Dermis microvascular lymphatic vessel endothelial cell (primary cell): Measurements from ENCODE around the gene LACRT. TPM values are rescaled to one million over a fixed set of nuclear protein-coding genes. Genes with fewer than 3 reads are reported as not detected.
A peak's percentile ranks its signal among the peaks of the same experiment; 100 is the strongest.

Experiments
- DNase-seq, 2 donors: peaks; one replicate each; pipeline versions ENCODE4 v3.0.0 to v3.0.0-alpha.2; 2010; ENCODE audit warnings: low read depth in 2 of 2
- total RNA-seq: library from RNA; depleted of rRNA; stranded (reverse); fragments of >200 nt; gene quantifications from 2 replicates; pipeline ENCODE4 v1.2.1, GENCODE V29; 2014

Gene LACRT
- total RNA-seq, 1 donor from 2014 or later = not detected

DNA sequence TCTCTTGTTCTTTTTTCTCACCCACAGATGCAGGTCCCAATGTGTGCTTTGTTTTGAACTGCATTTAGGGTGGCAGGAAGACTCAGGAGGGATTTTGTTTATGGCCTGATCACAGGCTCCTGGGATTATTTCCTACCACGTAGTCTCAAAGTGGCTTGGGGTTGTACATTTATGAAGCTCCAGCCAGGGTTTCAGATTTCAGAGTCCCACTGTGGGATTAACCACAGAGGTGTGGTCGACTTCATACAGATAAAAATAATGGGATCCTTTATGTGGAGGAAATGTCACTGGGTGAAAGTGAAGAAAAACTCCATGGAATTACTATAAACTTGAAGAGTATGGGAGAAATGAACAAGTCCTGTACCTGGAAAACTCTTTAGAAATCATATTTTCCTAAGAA, 32.0 kb downstream of the LACRT start:
- DNase-seq = no peak

DNA sequence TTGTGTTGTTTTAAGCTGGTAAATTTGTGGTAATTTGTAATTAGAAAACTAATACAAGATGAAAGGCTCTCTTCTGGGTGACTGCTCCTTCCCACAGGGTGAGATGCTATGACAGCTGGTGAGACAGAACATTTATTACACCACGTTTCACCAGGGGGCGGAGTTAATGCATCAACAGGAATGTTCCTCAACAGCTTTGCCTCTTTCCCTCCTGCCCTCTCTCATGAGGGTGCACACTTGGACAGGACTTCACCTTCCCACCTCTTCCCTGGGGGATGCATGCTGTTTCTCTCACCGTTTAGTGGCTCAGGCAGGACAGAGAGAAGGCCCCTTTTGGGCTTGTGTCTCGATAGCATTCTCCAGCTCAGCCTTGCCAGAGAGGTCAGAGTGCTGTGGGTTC, 32.9 kb downstream of the LACRT start:
- no peak for DNase-seq

DNA sequence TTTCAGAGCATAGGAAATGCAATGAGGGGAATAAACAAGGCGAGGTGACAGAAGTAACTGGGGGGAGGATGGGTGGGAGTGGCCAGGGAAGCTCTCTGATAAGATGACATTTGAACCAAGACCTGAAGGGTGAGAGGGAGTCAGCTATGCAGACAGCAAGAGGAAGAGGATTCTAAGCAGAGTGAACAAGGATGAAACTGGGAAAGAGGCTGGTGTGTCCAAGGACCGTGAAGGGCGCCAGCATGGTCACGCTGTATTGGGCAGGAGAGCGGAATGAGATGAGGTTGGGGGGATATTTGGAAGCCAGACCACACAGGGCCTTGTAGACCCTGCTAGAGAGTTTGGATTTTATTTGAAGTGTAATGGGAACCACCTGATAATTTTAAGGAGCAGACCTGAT, 35.7 kb downstream of the LACRT start:
- no peak for DNase-seq

DNA sequence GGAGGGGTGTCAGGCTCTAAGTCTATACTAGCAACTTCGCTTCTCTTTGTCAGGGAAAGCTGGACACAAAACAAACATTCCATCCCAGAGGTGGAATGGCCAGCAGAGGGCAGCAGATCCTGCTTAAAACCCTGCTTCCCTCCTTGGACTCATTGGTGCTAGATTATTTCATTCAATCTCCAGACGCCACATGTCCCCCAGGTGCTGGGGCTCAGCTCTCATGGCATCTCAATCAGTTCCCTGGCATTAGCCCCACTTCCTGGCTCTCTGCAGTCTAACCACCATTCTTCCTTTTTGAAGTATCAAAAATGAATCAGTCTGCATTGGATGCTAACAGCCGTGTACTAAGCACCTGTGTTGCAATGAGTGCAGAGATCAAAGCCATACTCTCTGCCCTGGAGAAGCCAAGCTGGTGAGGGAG, 38.2 kb downstream of the LACRT start:
- DNase-seq = peak; percentile 15 to 58

- no peak for DNase-seq
These were observed 39.2 kb downstream of the LACRT start for GRCh38 chr12:54595471-54595870.

GRCh38 chr12:54593725-54594124, 41.0 kb downstream of the LACRT start:
- no peak for DNase-seq

DNA sequence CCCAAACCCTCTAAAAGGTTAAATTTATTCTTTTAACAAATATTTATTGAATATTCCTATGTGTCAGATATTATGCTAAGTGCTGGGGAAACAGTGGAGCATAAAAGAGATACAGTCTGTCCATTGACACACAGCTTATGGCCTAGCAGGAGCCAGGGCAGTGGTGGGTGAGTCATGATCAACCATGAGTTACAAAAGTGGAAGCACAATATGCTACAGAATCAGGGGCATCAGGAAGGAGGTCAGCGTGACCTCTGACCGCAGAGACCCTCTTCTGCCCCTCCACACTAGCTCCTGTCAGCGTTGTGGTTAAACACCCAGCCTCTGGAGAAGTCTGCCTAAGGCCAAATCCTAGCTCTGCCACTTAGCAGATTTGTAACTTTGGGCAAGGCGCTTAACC, 41.6 kb downstream of the LACRT start:
- DNase-seq = no peak

DNA sequence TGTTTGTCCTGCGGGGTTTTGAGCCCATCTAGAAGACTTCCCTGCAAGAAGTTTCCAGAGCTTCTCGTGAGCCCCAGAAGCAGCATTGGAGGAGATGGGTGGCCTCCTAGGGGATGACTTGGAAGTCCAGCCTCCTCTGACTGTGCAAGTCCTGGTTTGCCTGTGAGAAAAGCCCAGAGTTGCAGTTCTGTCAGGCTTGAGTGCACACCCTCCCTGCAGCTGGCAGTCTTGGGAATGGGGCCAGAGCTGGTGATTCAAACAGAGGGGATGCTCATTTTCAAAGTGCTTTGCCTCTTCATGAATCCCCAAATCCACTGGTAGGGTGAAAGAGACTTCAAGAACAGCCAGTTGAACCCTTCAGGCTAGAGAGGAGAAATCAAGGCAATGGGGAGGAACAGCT, 42.4 kb downstream of the LACRT start:
- DNase-seq = no peak

DNA sequence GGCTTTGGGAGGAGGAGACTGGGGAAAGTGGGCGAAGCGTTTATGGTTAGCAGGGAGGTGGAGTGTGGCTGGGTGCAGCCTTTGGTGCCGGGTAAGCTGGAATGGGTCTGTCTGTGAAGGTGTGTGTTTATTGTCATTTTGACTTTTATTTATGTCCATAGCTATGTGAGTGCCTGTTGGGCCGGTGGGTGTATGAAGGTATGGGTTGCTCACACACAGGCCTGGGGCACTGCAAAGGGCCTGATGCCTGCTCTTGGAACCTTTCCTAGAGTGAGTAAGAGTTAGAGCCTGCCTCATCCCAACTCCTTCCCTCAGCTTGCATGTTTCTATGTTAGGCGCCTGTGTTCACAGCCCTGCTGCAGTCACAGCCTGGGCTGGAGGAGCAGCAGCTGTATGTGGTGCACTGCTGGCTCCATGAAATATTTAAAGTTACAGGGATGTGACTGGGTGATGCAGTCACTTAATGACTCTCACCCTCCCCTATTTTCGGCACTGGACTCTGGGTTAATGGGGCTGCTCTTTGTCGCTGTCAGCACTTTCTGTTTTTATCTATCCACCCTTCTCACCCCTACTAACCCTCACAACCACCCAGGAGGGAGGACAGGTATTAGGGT, 43.6 kb downstream of the LACRT start:
- no peak for DNase-seq

GRCh38 chr12:54589964-54590363, 44.7 kb downstream of the LACRT start:
- no peak for DNase-seq

GRCh38 chr12:54588890-54589267, 45.8 kb downstream of the LACRT start:
- no peak for DNase-seq

DNA sequence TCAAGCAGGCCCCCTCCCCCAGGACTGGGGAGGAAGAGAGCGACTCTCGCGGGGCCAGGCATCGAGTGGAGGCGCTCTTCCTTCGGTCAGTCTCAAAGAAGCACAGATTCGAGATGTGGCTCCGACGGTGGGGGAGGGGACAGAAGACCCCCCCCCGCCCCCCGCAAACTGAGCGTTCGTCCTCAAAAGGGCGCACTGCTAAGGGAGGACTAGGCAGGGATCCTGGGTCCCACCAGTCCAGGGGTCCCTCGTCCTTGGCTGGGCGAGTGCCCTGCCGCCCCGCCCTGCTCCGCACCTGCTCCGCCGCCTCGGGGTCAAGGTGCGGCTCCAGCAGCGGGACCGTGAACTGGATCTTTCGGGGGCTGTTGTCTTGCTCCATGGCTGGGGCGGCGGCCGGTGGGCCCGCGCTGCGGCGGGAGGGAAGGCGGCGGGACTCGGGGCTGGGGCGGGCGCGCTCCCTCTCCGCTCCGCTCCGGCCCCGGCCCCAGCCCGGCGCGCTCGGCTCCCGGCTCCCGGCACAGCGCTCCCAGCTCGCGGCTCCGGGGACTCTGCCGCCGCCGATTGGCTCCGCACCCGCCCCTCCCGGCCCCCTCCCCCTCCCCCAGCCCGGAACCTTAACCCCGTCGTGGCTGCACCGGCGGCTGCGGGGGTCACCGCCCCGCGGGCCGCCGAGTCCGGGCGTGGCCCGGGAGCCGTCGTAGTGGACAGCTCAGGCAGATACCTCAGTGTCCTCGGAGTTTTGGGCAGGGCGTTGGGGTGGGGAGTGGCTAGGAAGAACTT, 46.4 kb downstream of the LACRT start, which contains the start of gene PPP1R1A:
Gene PPP1R1A, minus strand, starts transcription at position 550 of the 780 bp plus-strand sequence. Its CDS starts 171 bp downstream, at position 379.
- no peak for DNase-seq

DNA sequence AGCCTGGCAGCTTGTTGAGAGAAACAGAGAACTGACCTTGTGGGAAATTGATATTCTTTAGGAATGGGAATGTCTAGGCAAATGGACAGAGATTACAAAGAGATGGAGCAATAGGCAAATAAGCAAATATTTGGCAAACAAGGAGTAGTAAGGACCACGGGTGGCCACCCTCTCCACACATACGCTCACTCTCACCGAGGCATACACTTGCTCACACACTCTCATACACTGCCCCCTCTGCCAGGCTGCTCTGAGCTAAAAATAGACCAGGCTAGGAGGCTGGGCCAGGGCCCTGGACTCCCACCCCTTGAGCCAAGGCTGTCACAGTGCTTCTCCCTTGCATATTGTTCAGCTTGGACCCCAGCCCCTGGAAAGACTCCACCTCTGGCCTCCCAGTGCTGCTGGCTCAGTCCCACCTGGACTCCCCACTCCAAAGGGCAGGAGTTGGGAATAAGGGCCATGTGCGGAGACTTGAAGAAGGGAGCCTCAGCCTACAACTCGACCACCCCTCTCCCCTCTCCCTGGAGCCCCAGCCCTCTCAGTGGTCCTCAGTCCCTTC, 47.3 kb downstream of the LACRT start:
- no peak for DNase-seq

DNA sequence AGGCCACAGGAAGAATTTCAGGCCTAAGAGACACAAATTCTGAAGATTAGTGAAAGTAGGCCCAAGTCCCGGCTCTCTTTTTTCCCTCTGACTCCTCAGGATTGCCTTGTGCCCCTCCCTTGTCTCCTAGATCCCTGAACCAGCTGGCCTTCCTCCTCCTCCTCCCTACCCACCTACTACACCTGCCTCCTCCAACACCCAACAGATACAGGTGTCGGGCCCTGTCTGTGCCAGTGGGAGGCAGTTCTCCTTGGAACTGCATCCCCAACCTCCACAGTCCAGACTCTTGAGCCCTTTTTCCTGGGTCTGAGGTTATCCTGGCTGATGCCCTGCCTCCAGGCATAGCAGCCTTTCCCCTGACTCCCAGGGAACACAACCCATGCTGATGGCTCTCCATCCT, 48.1 kb downstream of the LACRT start:
- DNase-seq = no peak

DNA sequence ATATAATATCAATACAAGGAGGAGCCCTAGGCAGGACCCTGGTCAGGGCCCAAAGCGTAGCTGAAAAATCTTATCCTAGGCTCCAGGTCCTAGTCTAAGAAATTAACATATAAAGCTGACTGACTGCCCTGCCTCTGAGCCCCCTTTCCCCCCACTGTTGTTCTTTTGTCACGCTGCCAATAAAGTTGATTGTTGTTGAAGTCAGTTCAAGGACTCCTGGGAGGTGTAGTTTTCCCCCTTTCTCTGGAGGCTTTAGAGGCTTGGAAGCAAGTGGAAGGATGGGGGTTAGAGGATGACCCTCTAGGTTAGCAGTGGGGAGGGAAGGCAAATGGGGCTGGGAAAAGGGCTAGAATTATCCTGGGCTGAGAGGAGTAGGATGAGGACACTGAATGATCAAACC, 49.5 kb downstream of the LACRT start:
- no peak for DNase-seq

DNA sequence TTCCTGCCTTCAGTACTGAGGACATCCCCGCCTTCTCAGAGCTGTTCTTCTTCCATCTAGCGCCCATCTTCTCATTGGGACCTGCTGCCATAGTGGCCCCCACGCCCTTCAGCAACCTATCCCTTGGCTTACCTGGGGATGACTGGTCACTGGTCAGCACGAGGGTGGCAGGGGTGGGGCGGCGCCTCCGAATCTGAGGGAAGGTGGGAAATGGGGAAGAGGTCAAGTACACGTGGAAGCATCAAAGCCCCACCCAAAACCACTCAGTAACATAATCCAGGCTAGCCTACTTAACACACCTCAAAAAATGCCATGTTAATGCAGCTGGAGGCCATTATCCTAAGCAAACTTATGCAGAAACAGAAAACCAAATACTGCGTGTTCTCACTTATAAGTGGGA, 50.6 kb downstream of the LACRT start:
- no peak for DNase-seq

DNA sequence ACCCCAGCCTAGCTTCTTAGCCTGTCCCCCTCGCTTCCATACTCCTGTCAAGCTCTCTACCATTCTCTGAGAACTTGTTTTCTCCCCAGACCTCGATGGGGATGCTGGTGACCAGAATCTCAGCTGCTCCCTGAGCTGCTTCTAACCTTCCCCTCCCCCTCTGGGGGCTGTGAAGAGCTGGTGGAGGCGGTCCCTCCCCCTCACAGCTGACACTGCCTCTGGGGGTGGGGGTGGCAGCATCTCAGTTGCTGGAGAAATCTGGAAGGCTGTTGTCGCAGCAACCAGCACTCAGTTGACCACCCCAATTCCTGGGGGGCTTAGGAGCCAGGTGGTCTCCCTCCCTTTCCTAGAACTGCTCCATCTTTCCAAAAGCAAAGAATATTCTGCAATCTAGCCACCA, 51.0 kb downstream of the LACRT start:
- DNase-seq = no peak

- DNase-seq = no peak
These were observed 53.3 kb downstream of the LACRT start for GRCh38 chr12:54581412-54581811.

Other genes with a start within 250 kb of the LACRT start
- gene ITGA5, start 215.6 kb downstream of the LACRT start, total RNA-seq = 299 and 342 TPM in 2 replicates
- not detected in 2 replicates for gene GTSF1, start 161.3 kb downstream of the LACRT start, total RNA-seq
- gene NCKAP1L, start 137.1 kb downstream of the LACRT start, total RNA-seq = under 0.01 TPM in 1 of 2 replicates, not detected in the other
- not detected in 2 replicates for gene PDE1B, start 85.3 kb downstream of the LACRT start, total RNA-seq
- not detected in 2 replicates for gene PPP1R1A, start 46.2 kb downstream of the LACRT start, total RNA-seq
- gene DCD, start 13.5 kb upstream of the LACRT start, total RNA-seq = not detected in 2 replicates
- gene MUCL1, start 219.6 kb upstream of the LACRT start, total RNA-seq = not detected in 2 replicates